SK-N-SH treated with all-trans-retinoic acid at 6 μM for 48 hours (cell line): ENCODE measurements around the gene TGFBR2.

Experiments
- ISL1 ChIP-seq: fragments of 250-450 bp; sonication (Bioruptor Pico); IDR thresholded peaks from 2 replicates; pipeline ENCODE4 v2.1.2; 2022; ENCODE audit warnings: mild to moderate bottlenecking, moderate library complexity
- PATZ1 ChIP-seq: fragments of 250-450 bp; sonication (Bioruptor Pico); IDR thresholded peaks from 2 replicates; pipeline ENCODE4 v1.8.0; 2020; ENCODE audit warnings: mild to moderate bottlenecking, moderate library complexity, borderline replicate concordance
- PPARA ChIP-seq: fragments of 250-450 bp; sonication (Bioruptor Pico); IDR thresholded peaks from 2 replicates; pipeline ENCODE4 v1.5.0; 2020; ENCODE audit warnings: mild to moderate bottlenecking, borderline replicate concordance
- RARB ChIP-seq: fragments of 250-450 bp; sonication (Bioruptor Pico); IDR thresholded peaks from 2 replicates; pipeline ENCODE4 v1.8.0; 2021; ENCODE audit warnings: mild to moderate bottlenecking, moderate library complexity
- TCF4 ChIP-seq: fragments of 250-450 bp; sonication (Bioruptor Pico); IDR thresholded peaks from 2 replicates; pipeline ENCODE4 v1.8.0; 2021; ENCODE audit warnings: mild to moderate bottlenecking, moderate library complexity, borderline replicate concordance
- ZFP30 ChIP-seq: fragments of 450-650 bp; formaldehyde crosslinking; IDR thresholded peaks from 2 replicates; pipeline ENCODE4 v1.5.0; 2022; ENCODE audit warnings: mild to moderate bottlenecking, moderate library complexity
- TF ChIP-seq, protein P1 (sequence below): fragments of 250-450 bp; sonication (Bioruptor Pico); IDR thresholded peaks from 2 replicates; pipeline ENCODE4 v1.5.1; 2020; ENCODE audit warnings: low read depth, mild to moderate bottlenecking, moderate library complexity

- TF ChIP-seq PATZ1 (no peak), ZFP30 (CRISPR knock-in tag) (no peak), PPARA (no peak), RARB (CRISPR knock-in tag) (no peak), TCF4 (CRISPR knock-in tag) (no peak), ISL1 (no peak)
- TF ChIP-seq, protein P1, sequence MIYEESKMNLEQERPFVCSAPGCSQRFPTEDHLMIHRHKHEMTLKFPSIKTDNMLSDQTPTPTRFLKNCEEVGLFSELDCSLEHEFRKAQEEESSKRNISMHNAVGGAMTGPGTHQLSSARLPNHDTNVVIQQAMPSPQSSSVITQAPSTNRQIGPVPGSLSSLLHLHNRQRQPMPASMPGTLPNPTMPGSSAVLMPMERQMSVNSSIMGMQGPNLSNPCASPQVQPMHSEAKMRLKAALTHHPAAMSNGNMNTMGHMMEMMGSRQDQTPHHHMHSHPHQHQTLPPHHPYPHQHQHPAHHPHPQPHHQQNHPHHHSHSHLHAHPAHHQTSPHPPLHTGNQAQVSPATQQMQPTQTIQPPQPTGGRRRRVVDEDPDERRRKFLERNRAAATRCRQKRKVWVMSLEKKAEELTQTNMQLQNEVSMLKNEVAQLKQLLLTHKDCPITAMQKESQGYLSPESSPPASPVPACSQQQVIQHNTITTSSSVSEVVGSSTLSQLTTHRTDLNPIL: no peak
Observed at GRCh38 chr3:30557746-30558303, 48.6 kb upstream of the TGFBR2 start.
